Measurements from ENCODE around the gene XRN1.
"Not testable (repeated sequence)": the region's sequence is repeated elsewhere in the genome, so short reads cannot be mapped to it uniquely, and the experiment has no call there.

Gene XRN1

GRCh38 chr3:142433110-142433509 lies 14.7 kb downstream of the XRN1 start:
- no peak for DNase-seq

- DNase-seq = no peak
These were observed 18.3 kb downstream of the XRN1 start for GRCh38 chr3:142429582-142429981.

- no peak for DNase-seq
These were observed 23.1 kb downstream of the XRN1 start for GRCh38 chr3:142424754-142425153.

GRCh38 chr3:142418926-142419592 lies 28.8 kb downstream of the XRN1 start:
- no peak for DNase-seq

- no peak for DNase-seq
These were observed 30.5 kb downstream of the XRN1 start for GRCh38 chr3:142417302-142417701.

- DNase-seq = not testable (repeated sequence)
These were observed 47.3 kb downstream of the XRN1 start for GRCh38 chr3:142400537-142400936.

GRCh38 chr3:142394921-142395622 lies 52.8 kb downstream of the XRN1 start:
- no peak for DNase-seq

- no peak for DNase-seq
These were observed 62.8 kb downstream of the XRN1 start for GRCh38 chr3:142385078-142385477.

- DNase-seq = no peak
These were observed 73.2 kb downstream of the XRN1 start for GRCh38 chr3:142374687-142375086.

- not testable (repeated sequence) for DNase-seq
These were observed 78.3 kb downstream of the XRN1 start for GRCh38 chr3:142369576-142369975.

- DNase-seq = no peak
These were observed 81.4 kb downstream of the XRN1 start for GRCh38 chr3:142366434-142366833.

GRCh38 chr3:142363936-142364467 lies 83.8 kb downstream of the XRN1 start:
- no peak for DNase-seq

- not testable (repeated sequence) for DNase-seq
These were observed 84.4 kb downstream of the XRN1 start for GRCh38 chr3:142363433-142363832.

- DNase-seq = no peak
These were observed 88.5 kb downstream of the XRN1 start for GRCh38 chr3:142359367-142359766.

GRCh38 chr3:142356818-142357217 lies 91.0 kb downstream of the XRN1 start:
- no peak for DNase-seq

GRCh38 chr3:142355692-142356091 lies 92.1 kb downstream of the XRN1 start:
- no peak for DNase-seq

GRCh38 chr3:142354076-142354475 lies 93.8 kb downstream of the XRN1 start:
- DNase-seq = no peak

GRCh38 chr3:142353571-142353970 lies 94.3 kb downstream of the XRN1 start:
- no peak for DNase-seq

GRCh38 chr3:142352698-142353097 lies 95.1 kb downstream of the XRN1 start:
- not testable (repeated sequence) for DNase-seq

GRCh38 chr3:142348460-142348859 lies 99.4 kb downstream of the XRN1 start:
- no peak for DNase-seq

- no peak for DNase-seq
These were observed 109.8 kb downstream of the XRN1 start for GRCh38 chr3:142337994-142338393.

GRCh38 chr3:142332390-142332789 lies 115.4 kb downstream of the XRN1 start:
- no peak for DNase-seq

GRCh38 chr3:142324275-142324953 lies 123.4 kb downstream of the XRN1 start:
- not testable (repeated sequence) for DNase-seq

GRCh38 chr3:142319912-142320311 lies 127.9 kb downstream of the XRN1 start:
- no peak for DNase-seq

Measured in NCI-H1092 (cell line).